ENCODE results near the gene DNMT3A. TPM values are rescaled to one million over a fixed set of nuclear protein-coding genes. Genes with fewer than 3 reads are reported as not detected.

Gene DNMT3A
- total RNA-seq, 1 experiment from 2014 or later: 12.2 TPM

GRCh38 chr2:25354116-25354515 is 12.4 kb upstream of the DNMT3A start:
- TF ChIP-seq CTCF (conservative IDR thresholded peaks at IDR 0.05; ENCODE audit: low read depth, low read length) (no peak), EZH2 (IDR thresholded peaks at IDR 0.05; ENCODE audit: low read length, unreplicated experiment) (no peak), EZH2phosphoT487 (IDR thresholded peaks at IDR 0.05; ENCODE audit: borderline replicate concordance, low read length) (no peak)

GRCh38 chr2:25349397-25349796 is 7.7 kb upstream of the DNMT3A start:
- CTCF ChIA-PET: no interaction called here
- no peak; the same call in 1 of the 2 replicates for ATAC-seq

More at GRCh38 chr2:25354116-25354515, 12.4 kb upstream of the DNMT3A start:
- ATAC-seq (no peak), DNase-seq (no peak)
- Histone ChIP-seq H3K4me2 (ENCODE audit: low read length) (no peak overlapping the region), H3K9me3 (ENCODE audit: low read length) (no peaks in the 10 kb centered on the region), H3K4me1 (ENCODE audit: insufficient read depth, low read length) (peaks cover 6% of the 10 kb centered on the region), H3K27me3 (ENCODE audit: low read length) (no peaks in the 10 kb centered on the region), H3K9me2 (replicated peaks; ENCODE audit: low read length) (no peaks in the 10 kb centered on the region), H3K36me3 (ENCODE audit: low read depth, low read length) (no peaks in the 10 kb centered on the region), H3K27ac (ENCODE audit: low read length) (no peak overlapping the region), H4K20me1 (ENCODE audit: low read length) (no peaks in the 10 kb centered on the region), H3F3A (ENCODE audit: low read length, unreplicated experiment) (no peaks in the 10 kb centered on the region), H3K4me3 (ENCODE audit: low read length) (no peak overlapping the region), H3K9ac (ENCODE audit: low read length) (no peak overlapping the region), H2AFZ (ENCODE audit: low read length) (no peak overlapping the region), H3K79me2 (ENCODE audit: low read length) (no peaks in the 10 kb centered on the region)
- intact Hi-C loops (cut with micrococcal nuclease): no loop called here
- CTCF ChIA-PET: no interaction called here
- BruUV-seq (replicated peaks): no TSS peak
- POLR2A ChIA-PET (ENCODE audit: unreplicated experiment): no interaction called here

More at GRCh38 chr2:25349397-25349796, 7.7 kb upstream of the DNMT3A start:
- no peaks in the 10 kb centered on the region for H3K9me3 ChIP-seq (ENCODE audit: low read length)
- POLR2A ChIA-PET (ENCODE audit: unreplicated experiment): no interaction called here
- DNase-seq: peak; percentile 42
- no peak overlapping the region for H2AFZ ChIP-seq (ENCODE audit: low read length)
- peaks cover 17% of the 10 kb centered on the region for H3K4me1 ChIP-seq (ENCODE audit: insufficient read depth, low read length)
- H3K27ac ChIP-seq (ENCODE audit: low read length): no peak overlapping the region
- H4K20me1 ChIP-seq (ENCODE audit: low read length): no peaks in the 10 kb centered on the region
- intact Hi-C loops (cut with micrococcal nuclease): no loop called here
- no peaks in the 10 kb centered on the region for H3K79me2 ChIP-seq (ENCODE audit: low read length)
- H3K4me2 ChIP-seq (ENCODE audit: low read length): no peak overlapping the region
- no TSS peak for BruUV-seq (replicated peaks)
- no peaks in the 10 kb centered on the region for H3F3A ChIP-seq (ENCODE audit: low read length, unreplicated experiment)
- H3K9ac ChIP-seq (ENCODE audit: low read length): no peak overlapping the region
- H3K9me2 ChIP-seq (replicated peaks; ENCODE audit: low read length): no peaks in the 10 kb centered on the region
- H3K36me3 ChIP-seq (ENCODE audit: low read depth, low read length): no peaks in the 10 kb centered on the region
- TF ChIP-seq EZH2phosphoT487 (IDR thresholded peaks at IDR 0.05; ENCODE audit: borderline replicate concordance, low read length): no peak
- no peak for TF ChIP-seq CTCF (conservative IDR thresholded peaks at IDR 0.05; ENCODE audit: low read depth, low read length)
- TF ChIP-seq EZH2 (IDR thresholded peaks at IDR 0.05; ENCODE audit: low read length, unreplicated experiment): no peak
- no peak overlapping the region for H3K4me3 ChIP-seq (ENCODE audit: low read length)
- H3K27me3 ChIP-seq (ENCODE audit: low read length): no peaks in the 10 kb centered on the region

Measured in PC-3 (cell line).